Right atrium auricular region (tissue), 2 donors: Measurements from ENCODE around the gene TMEM171. TPM values are rescaled to one million over a fixed set of nuclear protein-coding genes. Genes with fewer than 3 reads are reported as not detected.
A peak's percentile ranks its signal among the peaks of the same experiment; 100 is the strongest.

Experiments
- DNase-seq: peaks from one replicate; pipeline ENCODE4 v3.0.0-alpha.2; 2019; ENCODE audit warnings: low spot score
- H3K27ac ChIP-seq, 2 donors: fragments of 200-600 bp; sonication (generic); 1 replicate in 1 of 2; 2 replicates in 1 of 2; pipeline ENCODE4 v1.5.1; 2016 to 2019
- H3K27me3 ChIP-seq, 2 donors: fragments of 200-600 bp; sonication (generic); one replicate each; pipeline versions ENCODE4 v1.5.1 to v1.6.0; 2017 to 2019
- H3K36me3 ChIP-seq: fragments of 200-600 bp; sonication (generic); one replicate; pipeline ENCODE4 v1.5.1; 2016
- H3K4me1 ChIP-seq, 2 donors: fragments of 200-600 bp; sonication (generic); one replicate each; pipeline versions ENCODE4 v1.5.1 to v1.6.0; 2017 to 2019
- H3K4me3 ChIP-seq, 2 donors: fragments of 200-600 bp; sonication (generic); 1 replicate in 1 of 2; 2 replicates in 1 of 2; pipeline ENCODE4 v1.5.1; 2017 to 2019; ENCODE audit warnings: mild to moderate bottlenecking in 1 of 2, moderate library complexity in 1 of 2
- H3K9me3 ChIP-seq, 2 donors: fragments of 200-600 bp; sonication (generic); one replicate each; pipeline ENCODE4 v1.5.1; 2019
- CTCF ChIP-seq, 2 donors: fragments of 200-600 bp; sonication (generic); IDR thresholded peaks; one replicate each; pipeline ENCODE4 v1.5.1; 2019; ENCODE audit warnings: antibody characterized with exemption in 2 of 2
- total RNA-seq, 2 donors: library from RNA; depleted of rRNA; stranded (reverse); fragments of >200 nt; gene quantifications; one replicate each; pipeline ENCODE4 v1.1.0, GENCODE V29; 2016

Gene TMEM171
- under 1 TPM in 1 of 2 donors, not detected in 1; 0.59 TPM for total RNA-seq

GRCh38 chr5:73120222-73121118 is at the start of gene TMEM171:
Gene TMEM171 (plus strand): TSS chr5:73120575. CDS start chr5:73123374, 2,799 bp downstream.
- Histone ChIP-seq H3K27ac (no peak within 1 kb of the TSS), H3K4me1 (peaks cover 0 to 7% of the 10 kb centered on the region in 2 donors), H3K27me3 (no peaks in the 10 kb centered on the region), H3K9me3 (no peaks in the 10 kb centered on the region), H3K36me3 (no peaks in the 10 kb centered on the region), H3K4me3 (peak within 1 kb of the TSS in 1 of 2 donors; percentile 48)
- no peak for DNase-seq
- TF ChIP-seq CTCF (IDR thresholded peaks at IDR 0.05), result no peak

GRCh38 chr5:73081093-73081492 is 39.3 kb upstream of the TMEM171 start:
- Histone ChIP-seq H3K9me3 (no peaks in the 10 kb centered on the region), H3K27me3 (no peaks in the 10 kb centered on the region), H3K36me3 (peaks cover 15% of the 10 kb centered on the region), H3K4me1 (no peaks in the 10 kb centered on the region), H3K4me3 (no peak overlapping the region), H3K27ac (no peak overlapping the region)
- no peak for DNase-seq
- no peak for TF ChIP-seq CTCF (IDR thresholded peaks at IDR 0.05)

- H3K27me3 ChIP-seq, result no peaks in the 10 kb centered on the region
- no peaks in the 10 kb centered on the region for H3K9me3 ChIP-seq
- H3K4me1 ChIP-seq, result no peaks in the 10 kb centered on the region
- no peak overlapping the region for H3K27ac ChIP-seq
- DNase-seq, result no peak
- H3K4me3 ChIP-seq, result no peak overlapping the region
- H3K36me3 ChIP-seq, result peaks cover 15% of the 10 kb centered on the region
- no peak for TF ChIP-seq CTCF (IDR thresholded peaks at IDR 0.05)
Observed at GRCh38 chr5:73088026-73088425, 32.3 kb upstream of the TMEM171 start.

- TF ChIP-seq CTCF (IDR thresholded peaks at IDR 0.05), result no peak
- Histone ChIP-seq H3K36me3 (no peaks in the 10 kb centered on the region), H3K4me3 (no peak overlapping the region), H3K27me3 (no peaks in the 10 kb centered on the region), H3K4me1 (no peaks in the 10 kb centered on the region), H3K27ac (no peak overlapping the region), H3K9me3 (peaks cover 0 to 18% of the 10 kb centered on the region in 2 donors)
- DNase-seq, result no peak
Observed at GRCh38 chr5:73093943-73094342, 26.4 kb upstream of the TMEM171 start.

GRCh38 chr5:73094415-73094814 is 26.0 kb upstream of the TMEM171 start:
- Histone ChIP-seq H3K27ac (no peak overlapping the region), H3K4me1 (no peaks in the 10 kb centered on the region), H3K36me3 (no peaks in the 10 kb centered on the region), H3K4me3 (no peak overlapping the region), H3K9me3 (peaks cover 0 to 18% of the 10 kb centered on the region in 2 donors), H3K27me3 (no peaks in the 10 kb centered on the region)
- no peak for DNase-seq
- no peak for TF ChIP-seq CTCF (IDR thresholded peaks at IDR 0.05)
